Central memory CD4-positive, alpha-beta T cell (primary cell): ENCODE data around the gene AOPEP.

Experiments
- DNase-seq: peaks from one replicate; pipeline ENCODE4 v3.0.0; 2022

The AOPEP gene

DNA sequence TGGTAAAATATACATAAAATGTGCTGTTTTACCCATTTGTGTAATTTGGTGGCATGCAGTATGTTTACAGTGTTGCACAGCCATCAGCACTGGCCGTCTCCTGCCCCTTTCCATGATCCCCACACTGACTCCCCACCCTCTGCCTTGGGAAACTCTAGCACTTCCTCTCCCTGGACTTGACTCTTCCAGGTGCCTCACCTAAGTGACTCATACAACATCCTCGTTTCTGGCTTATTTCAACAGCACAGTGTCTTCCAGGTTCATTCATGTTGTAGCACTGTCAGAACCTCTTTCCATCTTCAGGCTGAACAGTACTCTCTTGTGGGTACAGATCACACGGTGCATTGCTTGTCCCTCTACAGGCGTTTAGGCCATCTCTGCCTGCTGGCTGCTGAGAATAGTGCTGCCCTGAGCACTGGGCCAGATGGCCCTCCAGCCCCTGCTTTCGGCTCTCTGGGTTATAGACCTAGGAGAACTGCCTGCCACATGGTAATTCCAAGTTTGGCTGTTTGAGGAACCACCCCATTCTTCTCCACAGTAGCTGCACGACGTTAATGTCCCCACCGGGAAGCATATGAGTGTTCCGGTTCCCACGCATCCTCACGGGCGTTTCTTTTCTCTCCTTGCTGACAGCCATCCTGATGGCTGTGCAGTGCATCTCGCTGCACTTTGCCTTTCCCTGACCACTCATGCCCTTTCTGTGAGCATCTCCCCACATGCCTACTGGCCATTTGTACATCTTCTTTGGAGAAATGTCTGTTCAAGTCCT lies 379.2 kb downstream of the AOPEP start:
- DNase-seq: no peak

DNA sequence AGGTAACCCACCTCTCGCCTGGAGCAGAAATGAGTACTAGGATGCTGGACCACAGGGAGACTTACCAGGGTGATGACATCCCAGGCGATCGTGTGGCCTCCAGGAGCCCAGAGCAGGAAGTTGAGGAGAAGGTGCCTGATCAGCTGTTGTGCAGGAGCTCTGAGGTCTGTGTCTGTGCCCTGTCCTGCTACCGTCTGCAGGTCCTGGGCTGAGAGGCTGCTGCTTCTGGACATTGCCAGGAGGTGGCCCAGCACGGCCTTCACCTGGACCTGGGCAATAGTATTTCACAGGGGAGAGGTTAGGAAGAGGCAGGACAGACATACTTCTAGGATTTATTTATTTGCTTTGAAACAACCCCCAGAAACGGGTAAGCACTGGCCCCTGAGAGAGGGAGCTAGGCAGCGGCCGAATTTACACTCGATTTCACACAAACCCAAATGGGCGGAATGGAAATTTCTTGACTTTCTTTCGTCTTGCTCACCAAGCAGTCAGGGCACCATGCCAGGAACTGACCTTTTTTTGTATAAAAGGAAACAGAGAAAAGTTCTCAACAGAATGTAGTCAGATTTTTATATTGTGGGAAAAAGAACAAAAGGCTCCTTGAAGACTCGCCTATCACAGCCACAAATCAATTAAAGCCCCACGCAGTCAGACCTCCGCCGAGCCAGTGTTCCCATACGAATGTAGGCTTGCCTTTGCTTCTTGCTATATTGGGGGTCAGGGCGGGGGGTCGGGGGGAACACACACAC lies 380.7 kb downstream of the AOPEP start:
- DNase-seq: no peak

DNA sequence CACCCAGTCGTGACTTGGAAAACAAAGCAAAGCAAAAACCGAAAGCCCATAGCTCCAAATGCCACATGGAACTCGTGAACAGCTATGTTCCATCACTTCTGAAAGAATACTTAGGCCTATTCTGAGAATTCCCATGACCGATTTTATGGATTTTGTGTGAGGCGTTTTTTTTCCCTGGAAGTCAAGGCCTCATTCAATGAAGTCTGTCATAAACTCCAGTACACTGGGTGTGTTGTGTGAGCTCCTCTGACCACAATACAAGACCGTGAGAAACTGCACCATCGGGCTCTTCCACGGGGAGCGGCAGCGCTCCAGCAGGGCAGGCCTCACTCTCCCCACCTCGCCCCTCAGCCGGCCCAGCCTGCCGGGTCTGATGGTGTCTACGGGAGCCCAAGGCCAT lies 381.5 kb downstream of the AOPEP start:
- DNase-seq: no peak

DNA sequence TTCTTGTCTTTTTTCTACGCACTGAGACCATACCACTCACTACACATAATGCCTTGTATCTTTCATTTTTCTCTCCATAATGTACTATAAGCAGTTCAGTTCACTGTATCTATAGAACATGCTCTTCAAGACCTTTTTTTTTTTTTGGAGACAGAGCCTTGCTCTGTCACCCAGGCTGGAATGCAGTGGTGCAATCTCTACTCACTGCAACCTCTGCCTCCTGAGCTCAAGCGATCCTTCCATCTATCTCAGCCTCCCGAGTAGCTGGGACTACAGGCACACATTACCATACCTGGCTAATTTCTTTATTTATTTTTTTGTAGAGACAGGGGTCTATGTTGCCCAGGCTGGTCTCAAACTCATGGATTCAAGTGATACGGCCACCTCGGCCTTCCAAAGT lies 382.3 kb downstream of the AOPEP start:
- no peak for DNase-seq

DNA sequence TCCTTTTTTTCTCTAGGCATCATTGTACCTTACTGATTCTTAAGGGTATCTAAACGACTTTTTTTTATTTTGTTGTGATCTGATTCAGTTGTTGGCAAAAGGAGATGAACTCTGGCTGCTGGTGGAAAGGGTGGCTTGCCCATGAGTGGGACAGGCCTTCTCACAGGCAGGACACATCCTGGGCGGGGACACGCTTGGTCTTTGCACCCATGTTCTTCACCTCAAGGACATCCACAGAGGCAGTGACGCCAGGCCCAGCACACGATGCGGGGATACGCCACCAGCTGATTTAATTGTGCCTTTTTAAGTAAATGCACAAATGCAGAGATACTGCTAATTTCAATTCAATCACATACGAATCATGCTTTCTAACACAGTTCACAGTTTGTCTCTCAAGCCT lies 383.0 kb downstream of the AOPEP start:
- no peak for DNase-seq

DNA sequence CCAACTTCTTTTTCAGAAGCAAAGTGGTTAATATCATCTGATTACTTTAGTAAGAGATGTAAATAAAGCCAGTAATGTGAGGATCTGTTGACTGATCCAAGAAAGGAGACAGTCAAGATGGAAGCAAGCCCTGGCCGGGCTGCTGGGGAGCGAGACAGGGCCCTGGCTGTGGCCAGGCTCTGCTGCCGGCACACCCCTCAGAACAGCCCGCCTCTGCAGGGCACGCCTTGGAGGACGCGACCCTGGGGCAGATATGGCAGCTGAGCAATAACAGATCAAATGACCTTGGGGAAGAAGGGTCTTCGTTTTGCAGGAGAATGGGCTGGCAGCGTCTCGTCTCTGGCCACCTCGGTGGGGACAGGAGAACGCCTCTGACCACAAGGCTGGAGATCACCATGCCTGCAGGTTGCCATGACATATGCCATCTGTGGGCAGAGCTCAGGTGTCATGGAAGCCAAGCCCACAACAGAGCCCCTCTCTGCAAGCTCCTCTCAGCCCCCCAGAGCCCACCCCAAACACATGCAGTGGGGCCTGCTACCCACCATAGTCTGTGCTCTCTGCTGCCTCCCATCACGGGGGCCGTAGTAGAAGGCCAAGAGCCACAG lies 384.5 kb downstream of the AOPEP start:
- no peak for DNase-seq

DNA sequence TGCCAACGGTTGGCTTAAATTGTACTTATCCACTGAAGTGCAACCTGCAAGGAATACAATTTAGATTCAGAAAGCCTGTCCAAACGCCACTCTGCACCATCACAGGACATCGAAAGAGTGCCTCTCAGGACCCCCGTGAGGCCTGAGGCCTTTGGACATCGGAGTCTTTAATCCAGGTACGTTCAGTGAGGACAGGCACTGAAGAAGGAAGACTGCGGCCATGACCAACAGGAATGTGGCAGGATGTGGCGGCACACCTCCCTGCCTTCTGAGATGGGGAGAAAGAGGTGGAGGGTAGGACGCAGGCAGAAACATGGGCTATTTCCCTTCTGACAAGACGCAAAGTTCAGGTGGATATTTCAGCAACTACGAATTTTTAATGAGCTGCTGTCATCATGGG lies 385.2 kb downstream of the AOPEP start:
- DNase-seq: no peak

DNA sequence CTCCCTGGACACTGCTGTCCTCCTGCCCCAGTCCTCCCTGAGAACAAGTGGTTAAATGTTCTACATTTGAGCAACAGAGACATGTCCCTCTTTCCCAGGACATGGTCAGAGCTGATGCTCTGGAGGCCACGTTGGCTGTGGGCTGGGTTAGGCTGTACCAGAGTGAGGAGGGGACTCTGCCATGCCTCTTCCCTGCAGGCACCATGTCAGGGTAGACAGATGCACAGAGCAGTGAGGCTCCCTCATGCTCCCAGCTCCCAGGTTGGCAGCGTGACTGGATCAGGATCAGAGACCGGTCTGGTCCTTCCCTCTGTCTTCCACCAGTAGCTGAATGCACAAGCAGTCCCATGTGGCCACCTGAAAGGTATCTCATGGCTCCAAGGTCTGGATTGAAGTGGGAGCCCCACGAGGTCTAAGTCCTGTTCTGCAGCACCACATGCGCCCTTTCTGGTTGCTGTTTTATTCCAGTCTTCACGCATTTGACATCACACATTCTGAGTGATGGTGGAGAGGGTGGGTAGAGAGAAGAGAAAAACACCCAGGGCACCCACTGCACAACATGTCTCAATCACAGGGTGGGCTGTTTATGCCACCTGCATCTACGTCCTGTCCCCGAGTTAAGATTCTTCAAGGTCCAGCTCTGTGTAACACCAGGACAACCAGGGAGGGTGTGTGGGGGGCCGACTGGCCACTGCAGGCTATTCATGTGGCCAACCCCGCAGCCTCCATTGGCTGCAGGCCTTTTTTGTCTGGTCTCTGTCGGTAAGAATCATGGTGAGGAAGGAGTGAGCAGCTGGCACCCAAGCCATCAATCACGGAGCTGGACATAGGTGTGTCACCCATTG lies 386.2 kb downstream of the AOPEP start:
- no peak for DNase-seq

DNA sequence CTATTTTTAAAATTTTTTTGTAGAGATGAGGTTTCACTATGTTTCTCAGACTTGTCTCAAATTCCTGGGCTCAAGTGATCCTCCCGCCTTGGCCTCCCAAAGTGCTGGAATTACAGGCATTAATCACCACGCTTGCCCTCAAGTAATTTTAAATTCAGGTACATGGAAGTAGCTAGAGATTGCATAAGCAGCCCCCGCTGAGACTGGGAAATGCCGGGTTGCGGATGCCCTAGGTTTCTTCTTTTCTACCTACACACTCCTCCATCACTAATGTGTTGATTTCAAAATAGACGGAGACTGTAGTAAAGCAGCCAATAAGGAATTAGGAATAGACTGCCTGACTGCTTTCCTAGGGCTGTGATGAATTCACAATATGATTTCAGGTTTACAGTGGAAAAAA lies 388.6 kb downstream of the AOPEP start:
- no peak for DNase-seq

DNA sequence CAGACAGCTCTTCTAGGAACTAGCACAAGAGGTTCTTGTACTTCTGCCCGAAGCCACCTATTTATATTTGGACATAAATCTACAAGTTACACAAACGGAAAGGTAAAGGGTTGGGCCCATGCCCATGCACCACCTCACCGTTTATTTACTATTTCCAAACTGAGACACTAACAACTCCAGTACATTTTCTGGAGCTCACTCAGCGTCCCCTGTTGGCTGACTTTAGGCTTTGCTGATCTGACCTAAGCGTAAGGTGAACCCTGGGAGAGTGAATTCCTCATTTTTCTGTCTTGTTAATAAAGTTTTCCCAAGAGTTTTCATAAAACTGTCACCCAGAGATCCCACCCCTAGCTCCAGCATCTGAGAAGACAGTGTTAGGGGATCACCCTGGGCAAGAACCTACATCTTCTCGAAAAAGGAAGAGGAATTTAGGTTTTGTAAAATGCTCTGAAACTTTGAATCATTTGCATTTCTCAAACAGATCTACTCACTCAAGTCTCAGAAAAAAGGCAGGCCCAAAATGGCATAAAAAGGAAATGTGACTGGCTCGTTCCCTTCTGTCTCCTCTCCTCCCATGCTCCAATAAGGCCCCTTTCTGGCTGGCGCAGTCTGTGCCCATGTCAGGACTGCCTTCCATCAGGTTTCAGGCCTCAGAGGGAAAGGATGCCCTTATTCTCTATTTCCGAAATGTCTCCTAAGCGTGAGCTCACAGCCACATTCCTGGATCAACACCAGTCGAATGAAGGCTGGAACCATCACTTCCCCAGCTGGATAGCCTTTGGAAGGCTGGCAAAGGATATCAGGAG lies 389.7 kb downstream of the AOPEP start:
- no peak for DNase-seq

DNA sequence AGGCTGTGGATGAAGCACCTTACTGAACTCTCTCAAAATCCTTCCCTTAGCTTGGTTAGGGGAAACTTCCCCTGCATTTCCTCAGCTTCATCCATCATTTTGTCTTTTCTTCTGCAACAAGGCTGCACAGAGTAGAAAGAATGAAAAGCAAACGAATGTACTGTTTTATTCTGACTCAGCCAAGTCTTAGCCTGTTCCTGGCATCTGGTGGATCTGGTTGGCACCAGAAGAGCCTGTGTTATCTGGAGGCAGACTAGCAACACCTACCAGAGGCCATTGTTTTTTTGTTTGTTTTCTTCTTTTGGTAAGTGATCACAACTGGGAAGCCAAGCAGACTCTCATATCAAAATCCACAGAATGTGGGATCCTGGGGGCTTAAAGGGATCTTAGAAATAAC lies 390.3 kb downstream of the AOPEP start:
- no peak for DNase-seq

DNA sequence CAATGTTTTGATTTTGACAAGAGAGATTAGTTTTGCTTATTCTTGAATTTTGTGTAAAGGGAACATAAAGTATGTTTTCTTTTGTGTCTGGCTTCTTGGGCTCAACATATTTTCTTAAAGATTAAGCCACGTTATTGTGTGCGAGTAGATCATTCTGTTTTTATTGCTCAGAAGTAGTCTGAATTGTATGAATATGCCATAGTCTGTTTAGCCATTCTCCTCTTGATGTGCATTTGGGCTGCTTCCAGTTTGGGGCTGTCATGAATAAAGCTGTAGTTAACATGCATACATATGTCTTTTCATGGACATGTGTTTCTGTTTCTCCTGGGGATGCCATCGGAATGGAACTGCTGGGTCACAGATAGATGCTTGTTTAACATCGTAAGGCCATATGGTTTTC lies 392.1 kb downstream of the AOPEP start:
- no peak for DNase-seq

DNA sequence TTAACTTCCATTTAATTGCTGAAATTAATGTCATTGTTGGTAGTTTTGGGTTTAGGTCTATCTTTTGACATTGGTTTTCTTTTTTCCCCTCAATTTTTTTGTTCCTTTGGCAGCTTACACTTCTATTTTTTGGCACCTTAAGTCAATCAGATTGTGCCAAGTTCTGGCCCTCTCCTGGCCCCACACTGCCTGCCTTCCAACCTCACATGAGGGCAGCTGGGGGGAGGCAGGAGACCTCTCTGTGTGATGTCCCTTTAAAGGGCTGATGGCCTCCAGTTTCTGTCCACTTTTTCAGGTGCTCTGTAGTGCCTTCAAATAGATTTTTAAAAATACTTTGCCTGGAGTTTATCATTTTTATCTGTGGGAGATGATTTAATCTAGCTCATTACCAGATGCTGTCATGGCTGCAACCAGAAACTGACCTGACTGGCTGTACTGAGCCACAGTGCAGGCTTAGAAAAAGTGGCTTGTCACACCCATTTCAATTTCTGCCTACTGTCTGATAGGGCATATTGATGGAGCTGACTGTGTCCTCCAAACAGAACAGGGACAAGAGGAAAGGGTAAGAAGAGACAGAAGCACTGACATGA lies 394.4 kb downstream of the AOPEP start:
- DNase-seq: no peak

DNA sequence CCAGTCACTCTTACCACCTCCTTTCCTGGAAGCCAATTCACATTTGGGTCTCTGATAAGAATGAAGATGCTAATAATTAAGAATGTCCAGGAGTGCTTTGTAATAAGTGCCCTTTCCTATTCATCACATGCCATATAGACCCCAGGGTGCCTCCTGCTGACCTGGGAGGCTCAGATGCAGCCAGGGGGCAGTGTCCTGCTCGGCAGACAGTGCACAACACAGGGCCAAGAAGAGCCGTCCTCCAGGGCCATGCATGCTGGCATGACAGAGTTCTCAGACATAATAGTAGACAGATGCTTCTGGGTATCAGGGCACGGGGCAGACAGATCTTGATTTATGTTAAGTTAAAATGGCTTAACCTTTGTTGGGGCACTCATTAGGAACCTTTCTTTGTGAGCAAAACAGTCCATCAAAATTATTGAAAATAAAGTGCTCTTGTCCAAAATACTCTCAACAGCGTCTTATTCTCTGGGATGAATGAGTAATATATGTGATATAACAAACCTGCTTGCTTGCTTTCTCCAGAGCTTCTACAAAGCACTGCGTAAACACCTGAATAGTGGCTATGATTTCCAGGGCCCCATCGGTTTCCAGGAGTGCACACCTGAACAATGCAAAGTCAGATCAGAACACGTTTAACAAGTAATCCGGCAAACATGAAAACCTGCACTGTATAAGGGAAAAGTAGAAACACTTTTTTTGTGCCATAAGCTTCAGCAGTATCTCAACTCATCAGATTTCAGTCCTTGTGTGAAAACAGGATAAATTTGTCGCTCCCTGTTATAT lies 398.3 kb downstream of the AOPEP start:
- no peak for DNase-seq

DNA sequence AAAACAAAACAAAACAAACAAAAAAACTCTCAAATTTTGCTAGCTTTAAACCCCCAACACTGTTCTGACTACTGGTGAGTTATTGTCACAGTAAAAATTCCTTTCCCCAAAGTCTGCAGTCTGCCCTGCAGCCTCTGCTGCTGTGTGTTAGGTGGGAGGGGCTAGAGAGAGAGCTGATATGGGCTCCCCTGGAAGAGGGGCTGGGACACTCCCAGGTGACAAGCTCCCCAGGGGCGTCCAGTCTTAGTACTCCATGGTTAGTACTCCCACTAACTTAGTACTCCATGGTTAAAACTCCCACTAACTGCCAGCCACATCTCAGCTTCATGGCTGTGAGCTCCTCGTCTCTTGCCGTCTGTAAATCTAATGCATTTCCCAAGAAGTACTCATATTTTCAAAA lies 399.2 kb downstream of the AOPEP start:
- no peak for DNase-seq

DNA sequence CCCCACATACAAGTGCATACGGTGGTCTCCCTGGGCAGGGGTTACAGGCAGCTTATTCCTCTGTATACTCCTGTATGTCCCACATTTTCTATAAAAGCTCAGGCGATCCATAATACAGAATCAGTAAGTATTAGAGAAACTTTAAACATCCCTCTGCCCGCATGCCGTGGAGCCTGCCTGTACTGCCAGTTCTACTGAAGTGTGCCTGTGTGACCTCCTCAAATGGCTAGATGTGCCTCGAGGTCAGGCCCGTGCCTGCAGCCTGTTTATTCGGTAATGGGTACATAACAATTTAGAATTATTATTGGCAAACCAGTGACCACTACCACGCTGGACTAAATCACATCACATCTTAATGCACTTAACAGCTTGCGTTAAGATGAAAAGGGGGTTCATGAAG lies 400.2 kb downstream of the AOPEP start:
- DNase-seq: no peak

DNA sequence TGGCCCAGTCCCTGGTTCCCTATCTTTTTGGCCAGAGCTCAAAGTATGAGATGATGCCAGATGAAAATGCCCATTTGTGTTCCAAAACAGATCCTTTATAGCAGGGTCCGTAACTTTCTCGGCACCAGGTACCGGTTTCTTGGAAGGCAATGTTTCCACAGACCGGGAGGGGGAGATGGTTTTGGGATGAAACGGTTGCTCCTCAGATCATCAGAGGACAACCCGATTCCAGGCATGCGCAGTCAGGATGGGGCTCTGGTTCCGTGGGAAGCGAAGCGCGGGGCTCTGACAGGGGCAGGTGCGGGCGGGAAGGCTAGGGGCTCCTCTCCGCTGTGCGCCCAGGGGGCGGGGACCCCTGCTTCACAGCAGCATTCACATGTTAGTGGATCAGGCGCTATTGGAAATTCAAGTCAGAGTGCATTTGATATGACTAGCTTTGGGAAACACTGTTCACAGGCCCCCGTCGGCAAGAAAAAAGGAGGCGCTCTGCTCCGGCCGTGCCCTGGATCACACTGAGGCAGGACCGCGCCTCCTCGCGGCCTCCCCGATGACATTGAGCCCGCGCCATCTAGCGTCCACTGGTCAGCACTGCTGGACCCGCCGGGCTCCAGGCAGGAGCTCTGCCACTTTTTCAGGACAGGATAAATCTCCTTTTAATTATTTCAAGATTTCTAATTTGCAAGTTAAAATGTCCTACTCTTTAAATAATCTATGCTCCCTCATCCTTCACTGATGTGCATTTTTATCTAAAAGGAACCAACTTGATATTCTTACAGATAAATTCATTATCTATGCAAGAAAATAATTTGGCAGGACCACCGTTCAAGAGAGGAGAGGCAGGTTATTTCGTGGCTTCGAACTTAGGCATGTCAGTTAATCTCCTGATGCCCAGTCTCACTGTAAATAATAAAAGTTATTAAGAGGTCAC lies 401.0 kb downstream of the AOPEP start:
- DNase-seq: peak; percentile 40

DNA sequence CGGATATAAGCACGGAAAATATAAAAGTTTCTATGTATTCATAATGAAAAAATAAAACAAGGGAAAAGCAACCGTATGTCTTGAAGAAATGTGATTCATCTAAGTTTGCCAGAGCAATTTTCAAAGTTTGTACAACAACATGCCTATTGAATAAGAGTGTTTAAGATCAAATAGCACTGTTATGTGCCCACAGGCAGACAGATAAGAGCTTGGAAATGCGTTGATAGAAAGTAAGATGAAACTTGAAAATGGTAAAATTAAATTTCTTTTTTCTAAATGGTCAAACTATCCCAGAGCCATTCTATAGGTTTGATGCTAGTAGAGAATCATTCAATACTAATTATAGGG lies 401.7 kb downstream of the AOPEP start:
- no peak for DNase-seq

DNA sequence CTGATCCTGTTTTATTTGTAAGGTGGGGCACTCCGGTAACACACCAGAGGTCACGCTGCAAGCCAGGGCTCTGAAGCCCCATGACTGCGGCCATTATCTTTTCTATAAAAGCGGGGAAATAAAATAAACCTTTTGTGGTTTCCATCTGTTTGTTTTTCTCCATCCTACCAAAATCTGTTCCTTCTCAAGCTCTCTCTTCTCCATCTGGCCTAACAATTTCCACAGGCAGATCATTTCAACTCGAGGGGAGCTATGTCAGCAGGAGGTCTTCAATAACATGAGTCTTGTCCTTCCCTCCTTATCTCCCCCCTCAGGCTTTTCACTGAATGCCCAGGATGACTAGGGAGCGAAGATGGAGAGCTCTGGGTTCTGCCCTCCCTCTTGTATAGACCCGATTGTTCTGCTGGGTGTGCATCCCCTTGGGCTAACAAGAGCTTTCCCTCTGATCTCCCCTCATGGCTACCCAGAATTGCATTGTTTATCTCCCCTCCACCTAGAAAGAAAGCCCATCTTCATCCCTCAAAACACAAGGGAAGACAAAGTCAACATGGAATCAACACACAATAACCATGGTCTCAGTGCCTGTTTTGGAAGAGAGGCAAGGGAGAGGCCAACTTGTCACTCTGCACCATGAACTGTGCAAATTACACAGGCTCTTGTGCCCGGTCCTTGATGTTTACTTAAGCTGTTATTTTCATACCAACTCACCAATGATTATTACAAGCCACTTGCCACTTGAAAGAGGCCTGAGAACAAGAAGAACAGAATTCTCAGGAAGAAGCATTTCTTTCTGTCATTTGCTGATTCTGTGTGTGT lies 403.2 kb downstream of the AOPEP start:
- DNase-seq: no peak
